Activated naive CD4-positive, alpha-beta T cell treated with anti-CD3 and anti-CD28 coated beads, Interleukin-2, amount 50 U/mL, for 24 hours (primary cell): ENCODE results near the gene SCAMP5.

Source experiments
- H3K27ac Mint-ChIP-seq: one replicate; pipeline ENCODE4 v1.8.0; 2021; ENCODE audit warnings: mild to moderate bottlenecking, mixed read lengths
- H3K27me3 Mint-ChIP-seq: one replicate; pipeline ENCODE4 v1.8.0; 2021; ENCODE audit warnings: mixed read lengths
- H3K36me3 Mint-ChIP-seq: one replicate; pipeline ENCODE4 v1.8.0; 2021; ENCODE audit warnings: mixed read lengths
- H3K4me1 Mint-ChIP-seq: one replicate; pipeline ENCODE4 v1.8.0; 2021; ENCODE audit warnings: mixed read lengths
- H3K4me3 Mint-ChIP-seq: one replicate; pipeline ENCODE4 v1.8.0; 2021; ENCODE audit warnings: mild to moderate bottlenecking, mixed read lengths
- H3K9me3 Mint-ChIP-seq: one replicate; pipeline ENCODE4 v1.8.0; 2021; ENCODE audit warnings: mixed read lengths

SCAMP5 gene

DNA sequence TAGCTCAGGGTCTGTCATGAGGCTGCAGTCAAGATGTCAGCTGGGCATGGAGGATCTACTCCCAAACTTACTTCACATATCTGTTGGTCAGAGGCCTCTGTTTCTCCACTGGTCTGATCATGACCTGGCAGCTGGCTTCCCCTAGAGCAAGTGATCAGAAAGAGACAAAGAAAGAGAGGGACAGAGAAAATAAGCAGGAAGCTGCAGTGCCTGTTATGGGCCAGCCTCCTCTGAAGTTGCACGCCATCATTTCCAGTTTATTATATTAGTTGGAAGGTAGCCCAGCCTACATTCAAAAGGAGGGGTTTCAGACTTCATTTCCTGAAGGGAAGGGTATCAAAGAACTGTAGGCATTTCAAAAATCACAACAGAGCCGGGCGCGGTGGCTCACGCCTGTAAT, 33.7 kb upstream of the SCAMP5 start:
- Mint-ChIP-seq H3K9me3 (no peaks in the 10 kb centered on the region), H3K4me1 (peaks cover 30% of the 10 kb centered on the region), H3K36me3 (no peaks in the 10 kb centered on the region), H3K4me3 (no peak overlapping the region), H3K27ac (peak overlapping the region; percentile 74), H3K27me3 (peaks cover 11% of the 10 kb centered on the region)

DNA sequence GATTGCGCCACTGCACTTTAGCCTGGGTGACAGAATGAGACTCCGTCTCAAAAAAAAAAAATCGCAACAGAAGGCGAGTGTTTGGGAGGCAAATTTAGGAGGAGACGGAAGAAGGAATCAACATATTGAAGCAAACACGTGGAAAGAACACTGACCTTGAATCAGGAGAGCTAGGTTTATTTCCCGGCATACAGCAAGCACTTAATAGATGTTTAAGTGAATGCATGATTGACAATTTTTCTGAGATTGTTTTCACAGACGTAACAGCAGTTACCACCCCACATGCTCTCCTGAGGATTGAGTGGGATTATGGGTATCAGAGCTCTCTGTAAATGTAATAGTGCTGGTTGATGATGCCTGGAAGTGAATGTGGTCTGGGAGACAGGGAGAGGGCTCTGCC, 33.1 kb upstream of the SCAMP5 start:
- Mint-ChIP-seq H3K4me1 (peaks cover 30% of the 10 kb centered on the region), H3K4me3 (no peak overlapping the region), H3K9me3 (no peaks in the 10 kb centered on the region), H3K36me3 (no peaks in the 10 kb centered on the region), H3K27me3 (peaks cover 11% of the 10 kb centered on the region), H3K27ac (peak overlapping the region; percentile 59)

- Mint-ChIP-seq H3K36me3 (no peaks in the 10 kb centered on the region), H3K4me3 (no peak overlapping the region), H3K4me1 (peaks cover 30% of the 10 kb centered on the region), H3K9me3 (no peaks in the 10 kb centered on the region), H3K27ac (no peak overlapping the region), H3K27me3 (peaks cover 11% of the 10 kb centered on the region)
Measured at GRCh38 chr15:74962671-74963070, 32.7 kb upstream of the SCAMP5 start.

GRCh38 chr15:74963213-74963612, 32.1 kb upstream of the SCAMP5 start:
- Mint-ChIP-seq H3K4me3 (no peak overlapping the region), H3K9me3 (no peaks in the 10 kb centered on the region), H3K4me1 (peaks cover 25% of the 10 kb centered on the region), H3K27ac (peak overlapping the region; percentile 65), H3K27me3 (peaks cover 8% of the 10 kb centered on the region), H3K36me3 (no peaks in the 10 kb centered on the region)

DNA sequence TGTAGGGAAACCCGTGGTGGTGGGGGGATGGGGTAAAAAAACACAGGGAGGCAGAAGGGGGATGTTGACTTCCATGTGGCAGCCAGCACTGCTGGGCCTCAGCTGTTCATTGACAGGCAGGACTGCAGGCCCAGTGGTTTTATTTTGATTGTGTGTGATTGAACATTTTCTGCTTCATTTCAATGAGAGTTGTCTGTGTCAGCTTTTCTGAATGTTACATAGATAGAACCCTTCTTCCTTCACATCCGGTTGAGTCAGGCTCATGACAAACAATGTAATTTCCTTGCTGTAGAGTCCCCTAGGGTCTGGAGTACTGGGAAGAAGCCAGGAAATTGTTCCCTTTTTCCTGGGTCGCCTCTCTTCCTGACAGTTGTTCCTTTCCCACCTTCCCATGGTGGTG, 30.6 kb upstream of the SCAMP5 start:
- no peak overlapping the region for H3K27ac Mint-ChIP-seq
- H3K9me3 Mint-ChIP-seq = no peaks in the 10 kb centered on the region
- peaks cover 13% of the 10 kb centered on the region for H3K4me1 Mint-ChIP-seq
- H3K36me3 Mint-ChIP-seq = no peaks in the 10 kb centered on the region
- no peak overlapping the region for H3K4me3 Mint-ChIP-seq
- no peaks in the 10 kb centered on the region for H3K27me3 Mint-ChIP-seq

DNA sequence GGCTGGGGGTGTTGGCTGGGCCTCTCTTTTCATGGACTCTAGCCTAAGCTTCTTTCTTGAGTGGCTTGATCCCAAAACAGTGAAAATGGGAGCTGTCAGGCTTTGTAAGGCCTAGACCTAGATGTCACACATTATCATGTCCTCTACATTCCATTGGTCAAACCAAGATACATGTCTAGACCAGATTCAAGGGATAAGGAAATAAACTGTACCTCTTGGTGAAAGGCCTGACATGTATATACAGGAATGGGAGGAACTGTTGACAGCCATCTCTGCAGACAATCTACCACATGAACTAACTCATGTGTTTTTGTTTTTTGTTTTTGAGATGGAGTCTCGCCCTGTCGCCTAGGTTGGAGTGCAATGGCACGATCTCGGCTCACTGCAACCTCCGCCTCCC, 27.7 kb upstream of the SCAMP5 start:
- no peaks in the 10 kb centered on the region for H3K9me3 Mint-ChIP-seq
- H3K27ac Mint-ChIP-seq = no peak overlapping the region
- H3K4me3 Mint-ChIP-seq = no peak overlapping the region

GRCh38 chr15:74976159-74976558, 19.2 kb upstream of the SCAMP5 start:
- Mint-ChIP-seq H3K4me3 (no peak overlapping the region), H3K9me3 (no peaks in the 10 kb centered on the region), H3K27me3 (peaks cover 2% of the 10 kb centered on the region), H3K36me3 (no peaks in the 10 kb centered on the region), H3K27ac (no peak overlapping the region), H3K4me1 (peaks cover 6% of the 10 kb centered on the region)

More for the DNA sequence above, 27.7 kb upstream of the SCAMP5 start:
- Mint-ChIP-seq H3K27me3 (no peaks in the 10 kb centered on the region), H3K4me1 (no peaks in the 10 kb centered on the region), H3K36me3 (no peaks in the 10 kb centered on the region)

DNA sequence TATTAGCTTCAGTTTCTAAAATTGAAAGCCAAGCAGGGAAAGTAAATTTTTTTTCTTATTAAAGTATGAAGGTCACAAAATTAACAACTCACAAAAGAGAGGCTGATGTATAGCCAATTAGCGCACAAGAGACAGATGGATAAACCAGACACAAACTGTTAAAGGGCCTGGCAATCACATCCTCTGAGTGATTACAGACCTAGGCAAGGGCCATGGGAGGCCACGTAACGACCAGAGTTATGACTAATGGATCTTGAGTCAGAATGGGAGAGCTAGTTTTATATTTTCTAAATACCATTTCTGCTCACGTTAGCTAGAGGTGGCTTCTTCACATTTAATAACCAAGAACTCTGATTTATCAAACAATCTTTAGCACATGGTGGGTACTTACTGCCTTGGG, 17.8 kb upstream of the SCAMP5 start:
- Mint-ChIP-seq H3K36me3 (no peaks in the 10 kb centered on the region), H3K27ac (peak overlapping the region; percentile 38), H3K4me1 (peaks cover 6% of the 10 kb centered on the region), H3K4me3 (no peak overlapping the region), H3K27me3 (peaks cover 4% of the 10 kb centered on the region), H3K9me3 (no peaks in the 10 kb centered on the region)

DNA sequence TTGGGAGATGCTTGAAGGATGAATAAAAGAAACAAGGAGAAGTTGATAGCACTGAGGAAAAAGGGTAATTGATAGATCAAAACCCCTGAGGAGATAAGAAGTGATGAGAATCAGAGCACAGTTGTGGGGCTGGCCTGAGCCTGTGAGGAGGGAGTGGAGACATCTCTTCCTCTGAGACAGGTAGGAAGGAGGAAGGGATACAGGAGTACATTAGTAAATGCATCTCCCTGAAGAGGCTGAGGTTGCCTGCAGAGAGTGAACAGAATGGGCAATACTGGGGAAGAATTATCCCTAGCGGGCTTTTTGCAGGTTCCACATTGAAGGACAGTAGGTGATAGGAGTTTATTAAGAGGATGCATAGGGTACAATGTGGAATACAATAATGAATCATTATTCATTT, 17.3 kb upstream of the SCAMP5 start:
- H3K4me3 Mint-ChIP-seq = no peak overlapping the region
- peak overlapping the region; percentile 38 for H3K27ac Mint-ChIP-seq
- peaks cover 6% of the 10 kb centered on the region for H3K4me1 Mint-ChIP-seq
- H3K27me3 Mint-ChIP-seq = peaks cover 4% of the 10 kb centered on the region
- H3K36me3 Mint-ChIP-seq = no peaks in the 10 kb centered on the region
- no peaks in the 10 kb centered on the region for H3K9me3 Mint-ChIP-seq

- peaks cover 8% of the 10 kb centered on the region for H3K4me1 Mint-ChIP-seq
- H3K9me3 Mint-ChIP-seq = no peaks in the 10 kb centered on the region
- no peaks in the 10 kb centered on the region for H3K36me3 Mint-ChIP-seq
- H3K4me3 Mint-ChIP-seq = no peak overlapping the region
- H3K27ac Mint-ChIP-seq = no peak overlapping the region
- H3K27me3 Mint-ChIP-seq = peaks cover 4% of the 10 kb centered on the region
Measured at GRCh38 chr15:74978503-74978902, 16.9 kb upstream of the SCAMP5 start.

DNA sequence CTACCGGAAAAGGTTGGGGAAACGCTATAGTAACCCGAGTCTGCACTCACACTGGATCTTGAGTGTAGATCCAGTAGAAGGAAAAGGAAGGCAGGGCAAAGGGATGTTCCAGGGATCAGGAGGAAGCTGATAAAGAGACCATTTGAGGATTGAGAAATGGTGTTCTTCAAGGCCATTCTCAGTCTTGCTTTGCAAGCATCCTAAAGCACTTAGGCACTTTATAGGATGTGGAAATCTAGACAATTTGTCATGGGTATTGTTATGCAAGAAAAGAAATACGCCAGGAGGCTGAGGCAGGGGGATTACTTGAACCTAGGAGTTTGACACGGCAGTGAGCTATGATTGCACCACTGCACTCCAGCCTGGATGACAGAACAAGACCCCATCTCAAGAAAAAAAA, 13.2 kb upstream of the SCAMP5 start:
- H3K4me3 Mint-ChIP-seq = no peak overlapping the region
- peaks cover 2% of the 10 kb centered on the region for H3K27me3 Mint-ChIP-seq
- no peaks in the 10 kb centered on the region for H3K9me3 Mint-ChIP-seq
- H3K36me3 Mint-ChIP-seq = no peaks in the 10 kb centered on the region
- no peak overlapping the region for H3K27ac Mint-ChIP-seq
- peaks cover 15% of the 10 kb centered on the region for H3K4me1 Mint-ChIP-seq

- peaks cover 9% of the 10 kb centered on the region for H3K4me1 Mint-ChIP-seq
- no peaks in the 10 kb centered on the region for H3K36me3 Mint-ChIP-seq
- H3K9me3 Mint-ChIP-seq = no peaks in the 10 kb centered on the region
- peak overlapping the region; percentile 9 for H3K4me3 Mint-ChIP-seq
- H3K27ac Mint-ChIP-seq = peak overlapping the region; percentile 73
- H3K27me3 Mint-ChIP-seq = peaks cover 2% of the 10 kb centered on the region
Measured at GRCh38 chr15:74983725-74984231, 11.6 kb upstream of the SCAMP5 start.

DNA sequence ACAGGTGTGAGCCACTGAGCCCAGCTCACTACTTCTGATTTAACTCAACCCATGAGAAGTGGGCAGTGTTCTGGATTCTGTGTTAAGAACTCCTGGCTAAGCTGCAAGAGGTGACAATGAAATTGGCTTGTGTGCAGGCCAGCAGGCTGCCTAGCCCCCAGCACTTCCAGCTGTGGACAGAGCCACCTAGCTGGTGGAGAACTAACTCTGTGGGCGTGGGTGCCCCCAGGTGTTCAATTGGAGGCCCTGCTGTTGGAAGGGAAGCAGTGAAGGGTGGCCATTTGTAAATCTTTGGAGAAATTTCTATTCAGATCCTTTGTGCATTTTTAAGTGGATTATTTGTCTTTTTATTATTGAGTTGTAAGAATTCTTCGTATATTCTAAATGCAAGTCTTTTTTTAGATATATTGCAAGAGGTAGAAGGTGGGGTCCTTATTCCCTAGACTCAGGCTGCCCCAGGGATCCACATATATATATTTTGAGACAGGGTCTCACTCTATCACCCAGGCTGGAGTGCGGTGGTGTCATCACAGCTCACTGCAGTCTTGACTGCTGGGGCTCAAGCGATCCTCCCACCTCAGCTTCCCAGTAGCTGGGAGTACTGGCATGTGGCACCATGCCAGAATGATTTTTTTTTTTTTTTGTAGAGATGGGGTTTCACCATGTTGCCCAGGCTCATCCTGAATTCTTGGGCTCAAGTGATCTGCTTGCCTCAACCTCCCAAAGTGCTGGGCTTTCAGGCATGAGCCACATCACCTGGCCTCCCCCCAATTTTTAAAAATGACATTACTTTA, 7.2 kb upstream of the SCAMP5 start:
- Mint-ChIP-seq H3K9me3 (no peaks in the 10 kb centered on the region), H3K4me1 (peaks cover 9% of the 10 kb centered on the region), H3K27me3 (no peaks in the 10 kb centered on the region)

GRCh38 chr15:74989527-74989926, 5.8 kb upstream of the SCAMP5 start:
- no peak overlapping the region for H3K27ac Mint-ChIP-seq
- H3K27me3 Mint-ChIP-seq = no peaks in the 10 kb centered on the region
- no peaks in the 10 kb centered on the region for H3K36me3 Mint-ChIP-seq
- peaks cover under 1% of the 10 kb centered on the region for H3K4me1 Mint-ChIP-seq
- H3K4me3 Mint-ChIP-seq = no peak overlapping the region
- no peaks in the 10 kb centered on the region for H3K9me3 Mint-ChIP-seq

More for the DNA sequence above, 7.2 kb upstream of the SCAMP5 start:
- H3K4me3 Mint-ChIP-seq = no peak overlapping the region
- no peaks in the 10 kb centered on the region for H3K36me3 Mint-ChIP-seq
- H3K27ac Mint-ChIP-seq = no peak overlapping the region

- H3K4me3 Mint-ChIP-seq = no peak overlapping the region
- peaks cover 2% of the 10 kb centered on the region for H3K27me3 Mint-ChIP-seq
- H3K36me3 Mint-ChIP-seq = no peaks in the 10 kb centered on the region
- peaks cover 16% of the 10 kb centered on the region for H3K4me1 Mint-ChIP-seq
- no peak overlapping the region for H3K27ac Mint-ChIP-seq
- no peaks in the 10 kb centered on the region for H3K9me3 Mint-ChIP-seq
Measured at GRCh38 chr15:74992619-74993018, 2.7 kb upstream of the SCAMP5 start.

GRCh38 chr15:74994236-74994635, 1.1 kb upstream of the SCAMP5 start:
- Mint-ChIP-seq H3K9me3 (no peaks in the 10 kb centered on the region), H3K36me3 (no peaks in the 10 kb centered on the region), H3K4me1 (peaks cover 16% of the 10 kb centered on the region), H3K4me3 (no peak overlapping the region), H3K27me3 (peaks cover 2% of the 10 kb centered on the region), H3K27ac (no peak overlapping the region)

- Mint-ChIP-seq H3K27me3 (peaks cover 3% of the 10 kb centered on the region), H3K9me3 (no peaks in the 10 kb centered on the region), H3K27ac (peak overlapping the region; percentile 13), H3K4me1 (peaks cover 16% of the 10 kb centered on the region), H3K36me3 (no peaks in the 10 kb centered on the region), H3K4me3 (peak overlapping the region; percentile 93)
Measured at GRCh38 chr15:74994685-74995084, 678 bp upstream of the SCAMP5 start.
